ENCODE measurements around the gene ATXN7L1. TPM values are rescaled to one million over a fixed set of nuclear protein-coding genes. Genes with fewer than 3 reads are reported as not detected.

ATXN7L1 gene
- total RNA-seq, 1 experiment from 2014 or later, result 38.5 TPM

DNA sequence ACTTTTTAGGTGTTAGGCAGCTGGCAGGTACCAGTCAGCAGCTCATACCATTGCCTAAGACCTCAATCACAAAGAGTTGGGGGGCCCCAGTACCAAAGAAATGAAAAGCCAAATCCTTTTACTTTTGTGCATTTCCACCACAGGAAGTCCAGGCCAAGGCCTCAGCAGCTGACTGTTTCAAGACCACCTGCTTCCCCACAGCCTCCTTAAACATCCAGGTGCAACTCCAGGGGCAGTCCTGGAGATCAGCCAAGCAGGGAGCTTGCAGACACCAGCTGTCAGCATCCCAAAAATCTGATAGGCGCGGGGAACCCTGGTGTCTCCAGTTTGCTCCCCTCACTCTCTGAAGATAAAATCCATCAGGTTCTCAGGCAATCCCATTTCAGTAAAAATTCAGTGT is 203.6 kb downstream of the ATXN7L1 start:
- H3K9me3 Mint-ChIP-seq, result no peaks in the 10 kb centered on the region
- 0 out of 2 replicates have a peak, but pooled peaks have one; percentile 18 for ATAC-seq
- H3K4me3 Mint-ChIP-seq, result no peak overlapping the region
- H3K4me1 Mint-ChIP-seq, result peaks cover 46% of the 10 kb centered on the region
- DNase-seq (ENCODE audit: low spot score), result no peak
- H3K36me3 Mint-ChIP-seq, result no peaks in the 10 kb centered on the region
- H3K27me3 Mint-ChIP-seq (ENCODE audit: low read depth), result no peaks in the 10 kb centered on the region
- ChIA-PET POLR2A (no interaction called here), CTCF (interaction anchor here (0.6 to 10.5 kb wide), 6 partner anchors 11 to 92 kb away, joined by 3 to 54 read pairs (median 3); no protein-coding TSS in a partner anchor)
- peak overlapping the region; percentile 60 for H3K27ac Mint-ChIP-seq
- no peak for TF ChIP-seq HMGXB4 (CRISPR knock-in tag; IDR thresholded peaks at IDR 0.05)
- TF ChIP-seq, protein P1, sequence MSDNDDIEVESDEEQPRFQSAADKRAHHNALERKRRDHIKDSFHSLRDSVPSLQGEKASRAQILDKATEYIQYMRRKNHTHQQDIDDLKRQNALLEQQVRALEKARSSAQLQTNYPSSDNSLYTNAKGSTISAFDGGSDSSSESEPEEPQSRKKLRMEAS (CRISPR knock-in tag; IDR thresholded peaks at IDR 0.05), result no peak
- TF ChIP-seq, protein P2, sequence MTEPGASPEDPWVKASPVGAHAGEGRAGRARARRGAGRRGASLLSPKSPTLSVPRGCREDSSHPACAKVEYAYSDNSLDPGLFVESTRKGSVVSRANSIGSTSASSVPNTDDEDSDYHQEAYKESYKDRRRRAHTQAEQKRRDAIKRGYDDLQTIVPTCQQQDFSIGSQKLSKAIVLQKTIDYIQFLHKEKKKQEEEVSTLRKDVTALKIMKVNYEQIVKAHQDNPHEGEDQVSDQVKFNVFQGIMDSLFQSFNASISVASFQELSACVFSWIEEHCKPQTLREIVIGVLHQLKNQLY (CRISPR knock-in tag; IDR thresholded peaks at IDR 0.05), result no peak
- no peak for TF ChIP-seq ARID4B (CRISPR knock-in tag; IDR thresholded peaks at IDR 0.05; ENCODE audit: borderline replicate concordance)
- TF ChIP-seq ZNF416 (CRISPR knock-in tag; IDR thresholded peaks at IDR 0.05), result no peak
- TF ChIP-seq ZNF423 (CRISPR knock-in tag; IDR thresholded peaks at IDR 0.05), result peak; percentile 72

DNA sequence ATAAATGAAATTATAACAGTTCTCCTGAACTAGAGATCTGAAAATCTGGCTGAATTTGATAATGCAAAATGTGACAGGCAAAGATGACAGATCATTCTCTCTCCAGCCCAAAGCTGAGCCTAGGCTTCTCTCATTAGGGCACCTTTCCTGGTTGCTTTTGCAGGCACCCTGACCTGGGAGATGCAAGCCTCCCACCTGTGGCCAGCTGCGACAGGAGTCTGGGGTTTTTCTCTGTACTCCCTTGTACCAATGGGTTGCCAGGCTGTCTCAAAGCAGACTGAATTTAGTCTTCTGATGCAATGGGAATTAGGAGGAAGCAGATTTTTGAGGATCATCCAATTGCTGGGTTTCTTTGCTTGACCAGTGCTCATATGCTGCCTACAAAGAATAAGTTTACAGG is 210.1 kb downstream of the ATXN7L1 start:
- ChIA-PET POLR2A (interaction anchor here (0.5 kb wide), 1 partner anchor 385 kb away, joined by 5 read pairs; no protein-coding TSS in a partner anchor), CTCF (interaction anchor here (10.5 kb wide), 1 partner anchor 10 kb away, joined by 54 read pairs; no protein-coding TSS in a partner anchor)
- H3K27me3 Mint-ChIP-seq (ENCODE audit: low read depth), result no peaks in the 10 kb centered on the region
- TF ChIP-seq ARID4B (CRISPR knock-in tag; IDR thresholded peaks at IDR 0.05; ENCODE audit: borderline replicate concordance), result no peak
- no peak for TF ChIP-seq NR1H2 (CRISPR knock-in tag; IDR thresholded peaks at IDR 0.05)
- TF ChIP-seq ZNF317 (CRISPR knock-in tag; IDR thresholded peaks at IDR 0.05; ENCODE audit: borderline replicate concordance, low read depth), result no peak
- TF ChIP-seq ZNF263 (CRISPR knock-in tag; IDR thresholded peaks at IDR 0.05; ENCODE audit: low read depth), result no peak
- TF ChIP-seq, protein P3, sequence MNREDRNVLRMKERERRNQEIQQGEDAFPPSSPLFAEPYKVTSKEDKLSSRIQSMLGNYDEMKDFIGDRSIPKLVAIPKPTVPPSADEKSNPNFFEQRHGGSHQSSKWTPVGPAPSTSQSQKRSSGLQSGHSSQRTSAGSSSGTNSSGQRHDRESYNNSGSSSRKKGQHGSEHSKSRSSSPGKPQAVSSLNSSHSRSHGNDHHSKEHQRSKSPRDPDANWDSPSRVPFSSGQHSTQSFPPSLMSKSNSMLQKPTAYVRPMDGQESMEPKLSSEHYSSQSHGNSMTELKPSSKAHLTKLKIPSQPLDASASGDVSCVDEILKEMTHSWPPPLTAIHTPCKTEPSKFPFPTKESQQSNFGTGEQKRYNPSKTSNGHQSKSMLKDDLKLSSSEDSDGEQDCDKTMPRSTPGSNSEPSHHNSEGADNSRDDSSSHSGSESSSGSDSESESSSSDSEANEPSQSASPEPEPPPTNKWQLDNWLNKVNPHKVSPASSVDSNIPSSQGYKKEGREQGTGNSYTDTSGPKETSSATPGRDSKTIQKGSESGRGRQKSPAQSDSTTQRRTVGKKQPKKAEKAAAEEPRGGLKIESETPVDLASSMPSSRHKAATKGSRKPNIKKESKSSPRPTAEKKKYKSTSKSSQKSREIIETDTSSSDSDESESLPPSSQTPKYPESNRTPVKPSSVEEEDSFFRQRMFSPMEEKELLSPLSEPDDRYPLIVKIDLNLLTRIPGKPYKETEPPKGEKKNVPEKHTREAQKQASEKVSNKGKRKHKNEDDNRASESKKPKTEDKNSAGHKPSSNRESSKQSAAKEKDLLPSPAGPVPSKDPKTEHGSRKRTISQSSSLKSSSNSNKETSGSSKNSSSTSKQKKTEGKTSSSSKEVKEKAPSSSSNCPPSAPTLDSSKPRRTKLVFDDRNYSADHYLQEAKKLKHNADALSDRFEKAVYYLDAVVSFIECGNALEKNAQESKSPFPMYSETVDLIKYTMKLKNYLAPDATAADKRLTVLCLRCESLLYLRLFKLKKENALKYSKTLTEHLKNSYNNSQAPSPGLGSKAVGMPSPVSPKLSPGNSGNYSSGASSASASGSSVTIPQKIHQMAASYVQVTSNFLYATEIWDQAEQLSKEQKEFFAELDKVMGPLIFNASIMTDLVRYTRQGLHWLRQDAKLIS (CRISPR knock-in tag; IDR thresholded peaks at IDR 0.05; ENCODE audit: borderline replicate concordance), result no peak
- TF ChIP-seq, protein P4, sequence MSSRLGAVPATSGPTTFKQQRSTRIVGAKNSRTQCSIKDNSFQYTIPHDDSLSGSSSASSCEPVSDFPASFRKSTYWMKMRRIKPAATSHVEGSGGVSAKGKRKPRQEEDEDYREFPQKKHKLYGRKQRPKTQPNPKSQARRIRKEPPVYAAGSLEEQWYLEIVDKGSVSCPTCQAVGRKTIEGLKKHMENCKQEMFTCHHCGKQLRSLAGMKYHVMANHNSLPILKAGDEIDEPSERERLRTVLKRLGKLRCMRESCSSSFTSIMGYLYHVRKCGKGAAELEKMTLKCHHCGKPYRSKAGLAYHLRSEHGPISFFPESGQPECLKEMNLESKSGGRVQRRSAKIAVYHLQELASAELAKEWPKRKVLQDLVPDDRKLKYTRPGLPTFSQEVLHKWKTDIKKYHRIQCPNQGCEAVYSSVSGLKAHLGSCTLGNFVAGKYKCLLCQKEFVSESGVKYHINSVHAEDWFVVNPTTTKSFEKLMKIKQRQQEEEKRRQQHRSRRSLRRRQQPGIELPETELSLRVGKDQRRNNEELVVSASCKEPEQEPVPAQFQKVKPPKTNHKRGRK (CRISPR knock-in tag; IDR thresholded peaks at IDR 0.05; ENCODE audit: borderline replicate concordance), result no peak
- no peak for TF ChIP-seq CREM (CRISPR knock-in tag; IDR thresholded peaks at IDR 0.05)
- TF ChIP-seq ETV6 (CRISPR knock-in tag; IDR thresholded peaks at IDR 0.05), result no peak

More for the DNA sequence above, 210.1 kb downstream of the ATXN7L1 start:
- peak; percentile 21; the same call in 1 of the 2 replicates for ATAC-seq
- no peak overlapping the region for H3K27ac Mint-ChIP-seq
- peaks cover 36% of the 10 kb centered on the region for H3K4me1 Mint-ChIP-seq
- no peak for DNase-seq (ENCODE audit: low spot score)
- no peaks in the 10 kb centered on the region for H3K9me3 Mint-ChIP-seq
- H3K36me3 Mint-ChIP-seq, result peaks cover 30% of the 10 kb centered on the region
- H3K4me3 Mint-ChIP-seq, result no peak overlapping the region
